ENCODE results near the gene DYNC2LI1. TPM values are rescaled to one million over a fixed set of nuclear protein-coding genes. Genes with fewer than 3 reads are reported as not detected.

The DYNC2LI1 gene
- total RNA-seq, 1 donor from 2014 or later = 34.5 TPM

- Histone ChIP-seq H3K36me3 (ENCODE audit: control insufficient read depth, insufficient read depth, low read length) (no peaks in the 10 kb centered on the region), H3K27me3 (ENCODE audit: control insufficient read depth, insufficient read depth, low read length) (peaks cover 8% of the 10 kb centered on the region), H3K4me3 (ENCODE audit: low read depth, low read length) (no peak overlapping the region)
- DNase-seq (ENCODE audit: low read depth) = no peak
- TF ChIP-seq CTCF (IDR thresholded peaks at IDR 0.05; ENCODE audit: insufficient read depth, low read length, poor library complexity, severe bottlenecking) = no peak
Observed at GRCh38 chr2:43853141-43854081, 79.6 kb downstream of the DYNC2LI1 start.

- Histone ChIP-seq H3K36me3 (ENCODE audit: control insufficient read depth, insufficient read depth, low read length) (no peaks in the 10 kb centered on the region), H3K4me3 (ENCODE audit: low read depth, low read length) (no peak overlapping the region), H3K27me3 (ENCODE audit: control insufficient read depth, insufficient read depth, low read length) (peaks cover 8% of the 10 kb centered on the region)
- no peak for TF ChIP-seq CTCF (IDR thresholded peaks at IDR 0.05; ENCODE audit: insufficient read depth, low read length, poor library complexity, severe bottlenecking)
- DNase-seq (ENCODE audit: low read depth) = no peak
Observed at GRCh38 chr2:43854671-43855070, 80.8 kb downstream of the DYNC2LI1 start.

GRCh38 chr2:43855292-43855691 is 81.5 kb downstream of the DYNC2LI1 start:
- DNase-seq (ENCODE audit: low read depth) = no peak
- Histone ChIP-seq H3K4me3 (ENCODE audit: low read depth, low read length) (no peak overlapping the region), H3K27me3 (ENCODE audit: control insufficient read depth, insufficient read depth, low read length) (peaks cover 9% of the 10 kb centered on the region), H3K36me3 (ENCODE audit: control insufficient read depth, insufficient read depth, low read length) (no peaks in the 10 kb centered on the region)
- TF ChIP-seq CTCF (IDR thresholded peaks at IDR 0.05; ENCODE audit: insufficient read depth, low read length, poor library complexity, severe bottlenecking) = no peak

Other genes with a start within 250 kb of the DYNC2LI1 start
- 17.7 and 21.5 TPM in 2 replicates for gene THADA, start 178.0 kb upstream of the DYNC2LI1 start, total RNA-seq
- 2.1 and 2.3 TPM in 2 replicates for gene PLEKHH2, start 136.8 kb upstream of the DYNC2LI1 start, total RNA-seq
- 1.1 and 1.2 TPM in 2 replicates for gene C1GALT1C1L, start 97.6 kb upstream of the DYNC2LI1 start, total RNA-seq
- gene ABCG5, start 64.8 kb downstream of the DYNC2LI1 start, total RNA-seq = not detected in 2 replicates
- not detected in 2 replicates for gene ABCG8, start 64.9 kb downstream of the DYNC2LI1 start, total RNA-seq
- 87.6 and 92.8 TPM in 2 replicates for gene LRPPRC, start 221.9 kb downstream of the DYNC2LI1 start, total RNA-seq